Common myeloid progenitor, CD34-positive (primary cell): ENCODE measurements around the gene TBCD.
A peak's percentile ranks its signal among the peaks of the same experiment; 100 is the strongest.

Experiments used
- CTCF ChIA-PET: fragments of 350-600 bp; sonication (Branson Sonifier 250); formaldehyde crosslinking; loops from one replicate; lab custom pipeline; 2021; ENCODE audit warnings: antibody characterized with exemption; lab: Charles Lee
- POLR2A ChIA-PET: fragments of 350-600 bp; sonication (Branson Sonifier 250); formaldehyde crosslinking; loops from one replicate; lab custom pipeline; 2021; ENCODE audit warnings: antibody characterized with exemption; lab: Charles Lee
- DNase-seq, 3 donors: peaks; one replicate each; pipeline versions ENCODE4 v3.0.0 to v3.0.0-alpha.2; 2013
- H3K27ac ChIP-seq, 2 experiments: 1 replicate in 1 of 2; 2 replicates in 1 of 2; pipeline ENCODE4 v1.7.0; 2013; ENCODE audit warnings: inconsistent platforms in 2 of 2, low read length in 2 of 2, mild to moderate bottlenecking in 2 of 2, low read depth in 1 of 2, moderate library complexity in 1 of 2; ENCODE audit not compliant: severe bottlenecking in 2 of 2, insufficient read depth in 1 of 2, poor library complexity in 1 of 2
- H3K27me3 ChIP-seq, 5 experiments: replicated peaks in 2 of 5; 1 replicate in 3 of 5; 2 replicates in 2 of 5; pipeline versions ENCODE4 v1.6.1 to v1.7.0; 2013; ENCODE audit warnings: low read length in 4 of 5, mild to moderate bottlenecking in 2 of 5, moderate library complexity in 2 of 5, inconsistent platforms in 1 of 5; ENCODE audit not compliant: insufficient read depth in 5 of 5, control insufficient read depth in 4 of 5
- H3K36me3 ChIP-seq, 4 experiments: 1 replicate in 2 of 4; 2 replicates in 2 of 4; pipeline versions ENCODE4 v1.6.1 to v1.7.0; 2013; ENCODE audit warnings: low read length in 3 of 4, control low read depth in 1 of 4, mild to moderate bottlenecking in 1 of 4; ENCODE audit not compliant: control insufficient read depth in 4 of 4, insufficient read depth in 4 of 4
- H3K4me1 ChIP-seq, 4 experiments: 1 replicate in 3 of 4; 2 replicates in 1 of 4; pipeline versions ENCODE4 v1.6.1 to v1.7.1; 2013; ENCODE audit warnings: low read length in 3 of 4, mild to moderate bottlenecking in 3 of 4, control low read depth in 1 of 4, inconsistent platforms in 1 of 4, moderate library complexity in 1 of 4; ENCODE audit not compliant: control insufficient read depth in 4 of 4, insufficient read depth in 4 of 4; ENCODE audit errors: control extremely low read depth in 1 of 4
- H3K4me3 ChIP-seq, 7 experiments: 1 replicate in 4 of 7; 2 replicates in 3 of 7; pipeline versions ENCODE4 v1.5.1 to v1.7.0; 2013; ENCODE audit warnings: mild to moderate bottlenecking in 7 of 7, low read length in 6 of 7, moderate library complexity in 6 of 7, inconsistent platforms in 2 of 7, low read depth in 2 of 7, control low read depth in 1 of 7; ENCODE audit not compliant: insufficient read depth in 4 of 7, control insufficient read depth in 1 of 7; ENCODE audit errors: extremely low read depth in 1 of 7
- H3K9me3 ChIP-seq, 5 experiments: 1 replicate in 4 of 5; 2 replicates in 1 of 5; pipeline versions ENCODE4 v1.6.1 to v1.7.1; 2013; ENCODE audit warnings: low read length in 4 of 5, mild to moderate bottlenecking in 2 of 5, inconsistent platforms in 1 of 5, low read depth in 1 of 5, moderate library complexity in 1 of 5; ENCODE audit not compliant: control insufficient read depth in 4 of 5, insufficient read depth in 2 of 5; ENCODE audit errors: control extremely low read depth in 1 of 5
- WGBS: methylation state at CpG from one replicate; pipeline ENCODE4 v1.1.5; 2013; ENCODE audit not compliant: insufficient coverage; 5-methylcytosine and 5-hydroxymethylcytosine counted together

The TBCD gene

GRCh38 chr17:82874011-82874835 is 122.4 kb downstream of the TBCD start:
- H3K4me1 ChIP-seq: peaks cover 8 to 29% (median 26%) of the 10 kb centered on the region in 4 experiments
- CTCF ChIA-PET: interaction anchor here (1.0 to 4.1 kb wide), 8 partner anchors 11 to 93 kb away, joined by 4 to 17 read pairs (median 10); no protein-coding TSS in a partner anchor
- 96% methylated on average over 27 of the region's 34 CpGs for WGBS
- H3K36me3 ChIP-seq: peaks cover 0 to 36% (median 20%) of the 10 kb centered on the region in 4 experiments
- no peaks in the 10 kb centered on the region for H3K9me3 ChIP-seq
- H3K27ac ChIP-seq: no peak overlapping the region
- peaks cover 0 to under 1% (median 0%) of the 10 kb centered on the region in 5 experiments for H3K27me3 ChIP-seq
- DNase-seq: no peak
- H3K4me3 ChIP-seq: no peak overlapping the region
- POLR2A ChIA-PET: no interaction called here

DNA sequence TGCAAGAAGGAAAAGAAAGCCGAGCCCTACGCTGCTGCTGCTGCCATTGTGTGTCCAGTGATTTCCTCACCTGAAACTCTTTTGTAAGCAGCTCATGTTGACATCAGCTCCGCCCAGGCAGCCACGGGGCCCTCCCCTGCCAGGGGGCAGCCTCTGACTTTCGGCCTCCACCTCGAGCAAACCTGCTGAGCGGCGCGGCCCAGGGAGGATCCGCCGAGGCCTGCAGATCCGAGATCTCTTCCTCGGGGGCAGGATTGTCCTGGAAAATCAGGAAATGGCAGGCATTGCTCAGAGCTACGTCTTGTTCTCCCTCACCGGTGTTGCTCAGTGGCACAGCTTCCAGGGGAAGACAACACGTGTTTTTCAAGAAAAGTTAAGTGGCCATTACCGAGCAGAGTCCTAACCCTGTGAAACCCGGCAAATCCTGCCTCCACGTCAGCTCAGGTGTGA is 123.6 kb downstream of the TBCD start:
- CTCF ChIA-PET: interaction anchor here (1.0 to 4.1 kb wide), 10 partner anchors 9 to 94 kb away, joined by 3 to 17 read pairs (median 8); no protein-coding TSS in a partner anchor
- Histone ChIP-seq H3K36me3 (peaks cover 0 to 29% (median 20%) of the 10 kb centered on the region in 4 experiments), H3K27me3 (peaks cover 0 to 3% (median 0%) of the 10 kb centered on the region in 5 experiments), H3K4me3 (no peak overlapping the region), H3K4me1 (peaks cover 8 to 32% (median 28%) of the 10 kb centered on the region in 4 experiments), H3K9me3 (no peaks in the 10 kb centered on the region), H3K27ac (no peak overlapping the region)
- POLR2A ChIA-PET: no interaction called here
- WGBS: over 99% methylated on average over 18 of the region's 19 CpGs
- no peak for DNase-seq

DNA sequence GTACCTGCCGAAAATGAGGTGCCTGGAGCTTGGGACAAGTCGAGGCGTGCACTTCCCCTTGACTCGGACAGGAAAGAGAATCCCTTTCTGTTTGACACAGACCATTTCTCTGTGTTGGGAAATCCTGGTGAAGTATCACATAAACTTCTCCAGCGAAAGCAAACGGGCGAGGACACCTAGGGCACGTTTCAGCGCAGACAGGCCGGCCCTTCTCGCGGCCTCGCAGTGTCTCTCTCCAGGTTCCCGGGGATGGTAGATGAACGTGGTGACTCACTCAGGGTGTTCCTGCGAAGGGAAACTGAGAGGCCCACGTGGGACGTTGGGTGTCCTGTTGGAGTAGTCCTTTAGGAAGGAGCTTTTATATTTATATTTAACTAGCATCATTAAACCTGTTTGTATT is 124.3 kb downstream of the TBCD start:
- H3K4me1 ChIP-seq: peaks cover 8 to 37% (median 28%) of the 10 kb centered on the region in 4 experiments
- CTCF ChIA-PET: interaction anchor here (0.8 to 4.1 kb wide), 13 partner anchors 10 to 188 kb away, joined by 3 to 17 read pairs (median 6); no protein-coding TSS in a partner anchor
- peaks cover 0 to 22% (median 16%) of the 10 kb centered on the region in 4 experiments for H3K36me3 ChIP-seq
- H3K27me3 ChIP-seq: peaks cover 0 to 5% (median 0%) of the 10 kb centered on the region in 5 experiments
- H3K27ac ChIP-seq: no peak overlapping the region
- POLR2A ChIA-PET: interaction anchor here (0.7 to 0.9 kb wide), 2 partner anchors 9 to 17 kb away, joined by 3 read pairs; no protein-coding TSS in a partner anchor
- no peak overlapping the region for H3K4me3 ChIP-seq
- H3K9me3 ChIP-seq: no peaks in the 10 kb centered on the region
- no peak for DNase-seq
- 93% methylated on average over 16 of the region's 18 CpGs for WGBS

DNA sequence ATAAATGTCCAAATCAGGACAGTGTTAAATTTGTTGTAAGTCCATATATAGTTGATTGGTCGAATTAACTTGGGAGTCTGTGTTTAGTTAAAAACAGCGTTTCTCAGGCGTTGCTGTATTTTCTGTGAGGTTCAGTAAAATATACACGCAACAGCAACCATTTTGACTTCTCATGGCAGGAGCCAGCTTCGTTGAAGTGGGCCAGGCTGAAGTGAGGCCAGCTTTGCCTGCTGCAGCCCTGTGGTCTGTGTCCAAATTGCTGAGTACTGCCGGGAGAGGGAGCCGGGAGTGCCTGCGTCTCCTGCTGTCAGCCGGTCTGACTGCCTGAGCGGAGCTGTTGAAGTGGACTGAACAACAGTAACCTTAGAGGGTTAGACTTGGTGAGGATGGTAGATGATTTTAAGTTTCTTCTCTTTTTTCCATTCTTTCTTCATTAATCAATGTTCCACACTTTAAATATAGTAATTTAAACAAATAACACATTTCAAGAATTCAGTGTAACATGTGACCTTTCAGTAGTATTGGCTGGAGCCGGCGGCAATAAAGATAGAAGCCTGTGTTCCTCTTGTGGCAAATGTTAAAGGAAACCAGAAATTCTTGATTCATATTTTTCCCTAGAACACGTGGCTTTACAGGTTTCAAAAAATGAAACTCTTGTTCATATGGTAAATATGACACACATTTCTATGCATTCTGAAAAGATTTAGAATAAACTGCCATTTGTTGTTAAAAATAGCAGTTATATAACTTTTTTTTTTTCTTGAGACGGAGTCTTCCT is 124.9 kb downstream of the TBCD start:
- Histone ChIP-seq H3K9me3 (no peaks in the 10 kb centered on the region), H3K4me3 (no peak overlapping the region), H3K36me3 (peaks cover 0 to 16% (median 12%) of the 10 kb centered on the region in 4 experiments), H3K4me1 (peaks cover 8 to 44% (median 34%) of the 10 kb centered on the region in 4 experiments), H3K27ac (no peak overlapping the region), H3K27me3 (peaks cover 0 to 5% (median 0%) of the 10 kb centered on the region in 5 experiments)
- CTCF ChIA-PET: interaction anchor here (0.8 to 4.1 kb wide), 13 partner anchors 9 to 187 kb away, joined by 3 to 17 read pairs (median 6); no protein-coding TSS in a partner anchor
- DNase-seq: peak; percentile 30 to 66 (median 58)
- POLR2A ChIA-PET: interaction anchor here (0.7 to 0.9 kb wide), 2 partner anchors 9 to 18 kb away, joined by 3 read pairs; no protein-coding TSS in a partner anchor
- 32% methylated on average over 4 of the region's 14 CpGs for WGBS

GRCh38 chr17:82878527-82878926 is 126.7 kb downstream of the TBCD start:
- Histone ChIP-seq H3K9me3 (no peaks in the 10 kb centered on the region), H3K36me3 (peaks cover 0 to 9% (median 6%) of the 10 kb centered on the region in 4 experiments), H3K4me1 (peaks cover 8 to 61% (median 47%) of the 10 kb centered on the region in 4 experiments), H3K27me3 (peaks cover 0 to 5% (median 0%) of the 10 kb centered on the region in 5 experiments), H3K4me3 (peak overlapping the region in 1 of 7 experiments; percentile 7), H3K27ac (no peak overlapping the region)
- CTCF ChIA-PET: interaction anchor here (0.9 to 1.6 kb wide), 4 partner anchors 12 to 96 kb away, joined by 3 to 6 read pairs (median 4); no protein-coding TSS in a partner anchor
- 4% methylated on average over 4 of the region's 9 CpGs for WGBS
- peak in 2 of 3 donors; percentile 59 to 61 for DNase-seq
- POLR2A ChIA-PET: interaction anchor here (0.8 kb wide), 1 partner anchor 15 kb away, joined by 4 read pairs; no protein-coding TSS in a partner anchor

- H3K27ac ChIP-seq: no peak overlapping the region
- POLR2A ChIA-PET: interaction anchor here (0.5 to 0.8 kb wide), 2 partner anchors 16 to 46 kb away, joined by 3 to 4 read pairs; no protein-coding TSS in a partner anchor
- peaks cover 8 to 68% (median 54%) of the 10 kb centered on the region in 4 experiments for H3K4me1 ChIP-seq
- WGBS: 96% methylated on average over 15 of the region's 15 CpGs
- DNase-seq: no peak
- H3K4me3 ChIP-seq: no peak overlapping the region
- peaks cover 0 to 5% (median 0%) of the 10 kb centered on the region in 5 experiments for H3K27me3 ChIP-seq
- H3K9me3 ChIP-seq: no peaks in the 10 kb centered on the region
- H3K36me3 ChIP-seq: peaks cover 0 to 9% (median 3%) of the 10 kb centered on the region in 4 experiments
- CTCF ChIA-PET: interaction anchor here (1.1 to 1.6 kb wide), 3 partner anchors 11 to 33 kb away, joined by 3 to 6 read pairs (median 4); no protein-coding TSS in a partner anchor
These were observed 127.4 kb downstream of the TBCD start for GRCh38 chr17:82879241-82879640.
